KOPT-K1 (cell line): Measurements from ENCODE around the gene VGF.
"Not testable (repeated sequence)": the region's sequence is repeated elsewhere in the genome, so short reads cannot be mapped to it uniquely, and the experiment has no call there.

ENCODE experiments used
- H3K27ac ChIP-seq: fragments of 200-600 bp; sonication (generic); 2 replicates; pipeline ENCODE4 v1.5.1; 2016; ENCODE audit warnings: antibody characterized with exemption, mild to moderate bottlenecking, low read depth, low read length; ENCODE audit not compliant: poor library complexity, severe bottlenecking
- H3K36me3 ChIP-seq: fragments of 200-600 bp; sonication (generic); 2 replicates; pipeline ENCODE4 v1.5.1; 2017; ENCODE audit warnings: antibody characterized with exemption, mild to moderate bottlenecking, low read length, moderate library complexity; ENCODE audit not compliant: insufficient read depth
- H3K9me3 ChIP-seq: fragments of 200-600 bp; sonication (generic); 2 replicates; pipeline ENCODE4 v1.5.1; 2017; ENCODE audit warnings: antibody characterized with exemption, low read length, mild to moderate bottlenecking; ENCODE audit not compliant: insufficient read depth, poor library complexity, severe bottlenecking

VGF gene

DNA sequence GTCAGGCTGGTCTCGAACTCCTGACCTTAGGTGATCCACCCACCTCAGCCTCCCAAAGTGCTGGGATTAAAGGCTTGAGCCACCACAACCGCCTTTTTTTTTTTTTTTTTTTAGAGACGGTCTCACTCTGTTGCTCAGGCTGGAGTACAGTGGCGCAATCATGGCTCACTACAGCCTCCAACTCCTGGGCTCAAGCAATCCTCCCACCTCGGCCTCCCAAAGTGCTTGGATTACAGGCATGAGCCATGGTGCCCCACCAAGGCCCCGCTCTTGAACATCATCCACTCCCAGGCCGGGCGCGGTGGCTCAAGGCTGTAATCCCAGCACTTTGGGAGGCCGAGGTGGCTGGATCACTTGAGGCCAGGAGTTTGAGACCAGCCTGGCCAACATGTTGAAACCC, 34.2 kb upstream of the VGF start:
- not testable (repeated sequence) for H3K9me3 ChIP-seq, H3K36me3 ChIP-seq, H3K27ac ChIP-seq

DNA sequence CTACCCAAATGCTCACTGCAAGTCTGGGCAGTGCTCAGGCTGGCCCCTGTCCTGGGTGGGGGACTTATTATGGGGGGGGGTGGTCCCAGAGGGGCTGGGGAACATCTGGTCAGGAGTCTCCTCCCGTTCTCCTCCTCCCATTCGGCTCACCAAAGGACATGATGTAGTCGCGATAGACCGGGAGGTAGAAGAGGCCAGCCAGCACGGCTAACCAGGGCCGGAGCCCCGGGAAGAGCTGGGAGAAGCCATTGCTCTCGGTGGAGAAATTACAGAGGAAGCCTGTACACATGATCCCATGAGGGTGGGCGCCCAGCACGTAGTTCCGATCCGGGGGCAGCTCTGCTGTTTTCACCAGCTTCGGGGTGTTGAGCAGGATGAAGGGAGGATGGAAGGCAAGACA, 33.1 kb upstream of the VGF start:
- H3K9me3 ChIP-seq = no peaks in the 10 kb centered on the region
- no peak overlapping the region for H3K27ac ChIP-seq
- no peaks in the 10 kb centered on the region for H3K36me3 ChIP-seq

DNA sequence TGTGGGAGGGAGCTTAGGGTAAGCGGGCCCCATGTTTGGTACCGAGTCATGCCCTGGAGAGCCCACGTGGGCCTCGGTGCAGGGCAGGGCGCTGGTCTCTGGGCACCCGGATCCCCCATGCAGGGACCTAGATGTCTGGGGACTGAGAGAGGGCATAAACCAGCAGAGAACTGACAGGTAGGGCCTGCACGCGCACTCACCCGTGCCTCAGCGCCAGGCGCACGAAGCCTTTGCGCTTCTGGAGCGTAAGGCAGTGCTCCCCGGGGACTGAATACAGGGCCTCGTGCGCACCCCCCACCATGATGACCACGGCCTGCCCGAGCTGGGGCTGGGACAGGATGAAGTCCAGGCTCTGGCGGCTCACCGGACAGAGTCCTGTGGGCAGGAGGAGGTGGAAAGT, 32.6 kb upstream of the VGF start:
- no peak overlapping the region for H3K27ac ChIP-seq
- no peaks in the 10 kb centered on the region for H3K36me3 ChIP-seq
- no peaks in the 10 kb centered on the region for H3K9me3 ChIP-seq

DNA sequence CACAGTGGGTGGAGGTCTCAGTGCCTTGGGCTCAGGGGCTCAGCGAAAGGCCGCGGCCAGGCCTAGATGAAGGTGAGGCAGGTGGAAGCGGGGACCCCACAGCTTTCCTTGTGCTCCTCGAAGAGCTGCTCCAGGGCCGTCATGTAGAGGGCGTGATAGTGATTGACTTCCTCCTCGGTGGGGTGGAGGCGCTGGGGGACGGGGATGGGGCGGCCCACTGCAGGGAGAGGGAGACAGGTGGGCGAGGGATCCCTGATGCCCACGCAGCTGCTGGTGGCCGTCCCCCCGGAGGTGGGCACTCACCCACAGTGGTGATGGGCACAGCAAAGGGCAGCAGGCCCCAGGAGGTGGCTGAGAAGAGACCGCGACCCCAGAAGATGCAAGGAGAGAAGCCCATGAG, 30.5 kb upstream of the VGF start:
- H3K36me3 ChIP-seq = no peaks in the 10 kb centered on the region
- H3K27ac ChIP-seq = no peak overlapping the region
- H3K9me3 ChIP-seq = no peaks in the 10 kb centered on the region

DNA sequence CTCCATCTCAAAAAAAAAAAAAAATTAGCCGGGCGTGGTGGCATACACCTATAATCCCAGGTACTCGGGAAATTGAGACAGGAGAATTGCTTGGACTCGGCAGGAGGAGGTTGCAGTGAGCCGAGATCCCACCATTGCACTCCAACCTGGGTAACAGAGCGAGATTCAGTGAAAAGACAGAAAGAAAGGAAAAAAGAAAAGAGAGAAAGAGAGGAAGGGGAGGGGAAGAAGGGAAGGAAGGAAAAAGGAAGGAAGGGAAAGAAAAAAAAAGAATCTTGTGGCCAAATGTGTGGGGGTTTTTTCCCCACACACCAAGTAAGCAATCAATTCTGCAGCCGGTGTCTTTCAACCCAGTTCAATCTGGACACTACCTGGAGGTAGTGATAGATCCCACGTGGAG, 23.7 kb upstream of the VGF start:
- Histone ChIP-seq H3K27ac (no peak overlapping the region), H3K9me3 (no peaks in the 10 kb centered on the region), H3K36me3 (no peaks in the 10 kb centered on the region)

DNA sequence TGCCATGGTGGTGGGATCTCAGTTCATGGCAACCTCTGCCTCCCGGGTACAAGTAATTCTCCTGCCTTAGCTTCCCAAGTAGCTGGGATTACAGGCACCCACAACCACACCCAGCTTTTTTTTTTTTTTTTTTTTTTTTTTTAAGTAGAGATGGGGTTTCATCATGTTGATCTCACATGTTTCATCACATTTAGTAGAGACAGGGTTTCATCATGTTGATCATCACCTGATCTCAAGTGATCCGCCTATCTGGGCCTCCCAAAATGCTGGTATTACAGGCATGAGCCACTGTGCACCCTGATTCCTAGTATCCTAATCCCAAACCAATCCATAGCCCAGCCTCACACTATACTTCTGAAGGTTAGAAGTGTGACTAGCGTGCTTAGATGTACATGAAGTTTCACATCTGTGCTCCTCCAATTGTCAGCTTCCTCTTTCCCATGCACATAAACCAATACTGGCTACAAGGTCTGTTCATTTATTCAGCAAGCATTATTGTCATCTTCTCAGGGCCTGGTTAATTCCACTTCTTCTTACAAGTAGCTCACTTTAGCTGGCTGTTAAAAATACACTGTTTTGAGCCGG, 21.6 kb upstream of the VGF start:
- no peak overlapping the region for H3K27ac ChIP-seq
- H3K36me3 ChIP-seq = no peaks in the 10 kb centered on the region
- H3K9me3 ChIP-seq = no peaks in the 10 kb centered on the region

DNA sequence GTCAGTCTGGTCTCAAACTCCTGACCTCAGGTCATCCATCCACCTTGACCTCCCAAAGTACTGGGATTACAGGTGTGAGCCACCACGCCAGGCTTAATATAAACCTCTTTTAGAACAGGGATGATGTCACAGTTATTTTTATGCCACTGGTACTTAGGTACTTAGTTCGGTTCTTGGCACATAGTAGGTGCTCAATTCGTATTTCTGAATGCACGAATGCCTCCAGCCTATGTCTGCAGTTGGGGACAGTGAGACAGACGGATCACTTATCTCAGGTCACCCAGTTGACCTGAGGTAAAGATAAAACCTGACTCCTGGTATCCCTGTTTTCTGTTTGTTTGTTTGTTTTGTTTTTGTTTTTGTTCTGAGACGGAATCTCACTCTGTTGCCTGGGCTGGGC, 20.8 kb upstream of the VGF start:
- no peak overlapping the region for H3K27ac ChIP-seq
- no peaks in the 10 kb centered on the region for H3K36me3 ChIP-seq
- no peaks in the 10 kb centered on the region for H3K9me3 ChIP-seq

DNA sequence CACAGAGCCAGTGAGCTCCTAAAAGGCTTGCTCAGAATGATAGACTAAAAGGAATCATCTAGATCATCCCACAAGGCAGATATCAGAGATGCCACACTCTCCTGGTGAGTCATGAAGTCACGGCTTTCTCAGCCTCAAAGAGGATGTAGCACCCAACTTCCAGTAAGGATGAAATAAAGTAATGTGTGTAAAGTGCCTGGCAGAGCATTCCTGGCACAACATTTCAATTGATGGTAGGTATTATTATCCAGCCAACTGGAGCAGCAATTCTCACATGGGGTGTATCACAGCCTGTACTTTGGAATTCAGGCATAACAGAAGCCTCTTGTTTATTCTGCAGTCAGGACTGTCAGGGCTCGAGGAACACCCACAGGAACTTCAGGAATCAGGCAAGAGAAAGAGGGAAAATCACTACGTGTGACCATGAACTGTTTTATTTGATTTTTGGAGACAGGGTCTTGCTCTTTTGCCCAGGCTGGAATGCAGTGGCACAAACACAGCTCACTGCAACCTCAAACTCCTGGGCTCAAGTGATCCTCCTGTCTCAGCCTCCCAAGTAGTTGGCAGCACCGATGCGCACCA, 20.0 kb upstream of the VGF start:
- Histone ChIP-seq H3K9me3 (no peaks in the 10 kb centered on the region), H3K27ac (no peak overlapping the region), H3K36me3 (no peaks in the 10 kb centered on the region)

DNA sequence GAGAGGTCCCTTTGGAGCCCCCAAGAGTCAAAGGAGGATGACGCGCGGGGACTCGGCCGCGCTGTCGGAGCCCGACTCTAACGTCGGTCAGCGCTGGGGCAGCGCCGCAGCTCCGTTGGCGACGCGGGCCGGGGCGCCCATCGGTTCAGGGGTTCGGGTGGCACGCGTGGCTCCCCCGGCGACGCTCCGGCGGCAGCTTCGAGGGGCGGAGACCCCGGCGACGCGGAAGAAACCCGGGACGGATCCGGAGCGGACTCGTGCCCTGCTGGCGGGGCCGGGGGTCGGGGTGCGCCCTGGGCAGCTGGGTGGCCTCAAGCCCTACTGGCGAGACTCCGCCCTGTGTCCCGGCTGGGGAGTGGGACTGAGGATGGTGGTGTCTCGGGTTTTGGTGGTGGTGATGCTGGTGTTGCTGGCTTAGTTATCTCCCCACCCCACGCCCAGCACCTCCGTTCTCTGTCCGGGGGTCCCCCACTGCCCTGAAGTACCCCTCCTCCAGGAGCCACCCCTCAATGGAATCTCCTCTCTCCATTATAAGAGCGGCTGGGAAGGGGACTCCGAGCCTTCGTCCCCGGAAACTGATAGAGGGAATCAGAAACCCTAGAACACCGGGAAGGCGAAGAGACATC, 14.9 kb upstream of the VGF start, which contains the start of gene NAT16:
TSS of gene NAT16 (minus strand) at position 164 of the 626 bp plus-strand sequence. CDS start 5,486 bp downstream, outside the sequence.
- no peaks in the 10 kb centered on the region for H3K9me3 ChIP-seq
- H3K36me3 ChIP-seq = no peaks in the 10 kb centered on the region
- no peak within 1 kb of the TSS for H3K27ac ChIP-seq

DNA sequence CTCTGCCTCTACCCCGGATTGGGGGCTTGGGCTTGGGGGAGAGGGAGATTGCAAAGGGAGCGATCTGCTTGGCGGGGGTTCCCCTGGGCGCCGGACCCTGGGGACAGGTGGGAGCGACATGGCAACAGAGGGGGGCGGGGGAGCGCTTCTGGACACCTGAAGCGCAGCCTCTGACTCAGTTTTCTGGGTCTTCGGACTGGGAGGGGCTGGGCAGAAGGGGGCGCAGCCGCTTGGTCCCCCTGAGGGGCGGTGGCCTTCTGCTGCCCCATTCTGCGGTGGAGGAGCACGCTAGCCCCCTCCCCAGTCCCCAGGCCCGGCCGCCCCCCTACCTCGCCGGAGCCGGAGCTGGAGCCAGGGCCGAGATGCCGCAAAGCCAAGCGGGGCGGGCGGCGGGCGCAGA, 14.3 kb upstream of the VGF start:
- no peak overlapping the region for H3K27ac ChIP-seq
- no peaks in the 10 kb centered on the region for H3K36me3 ChIP-seq
- no peaks in the 10 kb centered on the region for H3K9me3 ChIP-seq

DNA sequence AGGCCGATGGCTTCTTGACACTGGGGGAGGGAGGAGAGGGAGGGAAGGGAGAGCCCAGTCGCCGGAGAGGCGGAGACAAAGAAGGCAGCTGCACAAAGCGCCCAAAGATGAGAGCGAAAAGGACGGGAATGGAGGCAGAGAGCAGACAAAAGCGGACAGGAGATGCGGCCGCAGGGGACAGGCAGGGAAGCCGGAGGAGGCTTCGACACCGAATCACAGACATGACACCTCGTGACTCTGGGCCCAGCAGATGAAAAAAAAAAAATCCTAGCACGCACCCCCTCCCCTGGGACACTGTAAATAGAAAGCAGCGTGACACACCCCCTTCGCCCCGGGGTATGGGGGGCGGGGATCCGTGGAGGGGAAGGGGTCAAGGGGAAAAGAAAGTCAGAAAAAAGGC, 13.7 kb upstream of the VGF start:
- Histone ChIP-seq H3K27ac (no peak overlapping the region), H3K9me3 (no peaks in the 10 kb centered on the region), H3K36me3 (no peaks in the 10 kb centered on the region)

DNA sequence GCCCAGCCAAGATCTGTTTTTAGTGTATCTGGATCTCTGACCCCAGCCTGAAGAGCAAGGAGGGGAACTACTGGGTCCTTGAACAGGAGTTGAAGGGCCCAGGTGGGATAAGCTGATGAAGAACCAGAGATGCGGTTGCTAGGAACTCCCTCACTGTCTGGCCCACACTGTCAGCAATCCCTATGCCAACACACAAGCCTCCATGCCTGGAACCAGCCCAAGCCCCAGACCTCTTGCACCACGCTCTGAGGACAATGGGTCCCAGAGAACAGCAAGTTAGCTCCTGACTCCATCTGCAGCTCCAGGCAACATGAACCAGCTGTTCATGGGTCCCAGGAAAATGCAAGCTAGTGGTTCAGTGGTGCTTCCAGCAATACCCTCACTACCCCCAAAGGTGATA, 12.3 kb upstream of the VGF start:
- Histone ChIP-seq H3K36me3 (no peaks in the 10 kb centered on the region), H3K9me3 (no peaks in the 10 kb centered on the region)

DNA sequence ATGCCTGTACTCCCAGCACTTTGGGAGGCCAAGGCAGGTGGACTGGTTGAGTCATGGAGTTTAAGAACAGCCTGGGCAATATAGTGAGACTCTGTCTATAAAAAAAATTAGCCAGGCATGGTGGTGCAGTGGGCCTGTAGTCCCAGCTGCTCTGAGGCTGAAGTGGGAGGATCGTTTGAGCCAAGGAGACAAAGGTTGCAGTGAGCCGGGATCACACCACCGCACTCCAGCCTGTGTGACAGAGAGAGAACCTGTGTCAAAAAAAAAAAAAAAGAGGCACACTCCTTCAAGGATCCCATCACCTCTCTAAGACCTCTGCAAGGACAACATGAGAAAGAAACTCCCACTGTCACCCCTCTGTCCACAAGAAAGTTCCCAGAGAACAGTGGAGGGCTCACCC, 10.3 kb upstream of the VGF start:
- Histone ChIP-seq H3K36me3 (no peaks in the 10 kb centered on the region), H3K27ac (no peak overlapping the region), H3K9me3 (no peaks in the 10 kb centered on the region)

More for the DNA sequence above, 12.3 kb upstream of the VGF start:
- H3K27ac ChIP-seq = no peak overlapping the region

DNA sequence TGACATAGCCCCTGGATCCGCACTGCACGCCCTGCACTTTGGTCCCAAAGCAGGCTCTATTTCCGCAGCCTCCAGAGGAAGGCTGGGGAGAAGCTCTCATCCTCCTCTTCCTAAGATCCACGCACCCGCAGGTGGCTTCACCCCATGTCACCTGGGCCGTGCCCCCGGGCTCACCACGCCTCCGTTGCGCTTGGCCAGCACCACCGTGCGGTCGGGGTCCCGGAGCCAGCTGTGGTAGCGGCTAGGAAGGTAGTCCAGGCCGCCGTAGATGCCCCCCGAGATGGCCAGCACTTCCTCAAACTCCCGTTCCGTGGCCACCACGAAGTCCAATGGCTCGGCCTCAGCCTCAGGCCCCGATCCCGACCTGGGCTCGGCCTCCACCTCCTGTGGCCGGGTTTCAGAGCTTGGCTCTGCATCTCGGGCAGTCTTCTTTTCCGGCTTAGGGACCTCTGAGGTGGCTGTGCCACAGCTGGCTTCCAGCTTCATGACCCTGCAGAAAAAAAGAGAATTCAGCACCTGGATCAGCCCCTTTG, 9.0 kb upstream of the VGF start:
- Histone ChIP-seq H3K27ac (no peak overlapping the region), H3K36me3 (no peaks in the 10 kb centered on the region), H3K9me3 (no peaks in the 10 kb centered on the region)

DNA sequence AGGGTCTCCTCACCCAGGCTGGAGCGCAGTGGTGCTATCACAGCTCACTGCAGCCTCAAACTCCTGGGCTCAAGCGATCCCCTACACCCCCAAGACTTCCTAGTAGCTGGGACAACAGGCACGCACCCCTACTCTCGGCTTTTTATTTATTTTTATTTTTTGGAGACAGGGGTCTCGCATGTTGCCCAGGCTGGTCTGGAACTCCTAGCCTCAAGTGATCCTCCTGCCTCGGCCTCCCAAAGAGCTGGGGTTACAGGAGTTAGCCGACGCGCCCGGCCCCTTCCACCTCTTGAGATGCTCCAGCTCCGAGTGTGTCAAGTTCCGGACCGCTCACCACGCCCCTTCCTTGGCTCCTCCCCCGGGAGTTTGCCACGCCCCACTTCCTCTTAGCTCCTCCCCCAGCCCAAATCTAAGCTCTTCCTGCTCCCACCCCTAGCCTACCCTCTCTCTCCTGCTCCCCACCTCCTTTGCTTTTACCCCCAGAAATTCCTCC, 8.4 kb upstream of the VGF start:
- Histone ChIP-seq H3K27ac (no peak overlapping the region), H3K36me3 (no peaks in the 10 kb centered on the region), H3K9me3 (no peaks in the 10 kb centered on the region)
